ENCODE results near the gene SLC5A10.
A peak's percentile ranks its signal among the peaks of the same experiment; 100 is the strongest.
"Not testable (repeated sequence)": the region's sequence is repeated elsewhere in the genome, so short reads cannot be mapped to it uniquely, and the experiment has no call there.

Gene SLC5A10

DNA sequence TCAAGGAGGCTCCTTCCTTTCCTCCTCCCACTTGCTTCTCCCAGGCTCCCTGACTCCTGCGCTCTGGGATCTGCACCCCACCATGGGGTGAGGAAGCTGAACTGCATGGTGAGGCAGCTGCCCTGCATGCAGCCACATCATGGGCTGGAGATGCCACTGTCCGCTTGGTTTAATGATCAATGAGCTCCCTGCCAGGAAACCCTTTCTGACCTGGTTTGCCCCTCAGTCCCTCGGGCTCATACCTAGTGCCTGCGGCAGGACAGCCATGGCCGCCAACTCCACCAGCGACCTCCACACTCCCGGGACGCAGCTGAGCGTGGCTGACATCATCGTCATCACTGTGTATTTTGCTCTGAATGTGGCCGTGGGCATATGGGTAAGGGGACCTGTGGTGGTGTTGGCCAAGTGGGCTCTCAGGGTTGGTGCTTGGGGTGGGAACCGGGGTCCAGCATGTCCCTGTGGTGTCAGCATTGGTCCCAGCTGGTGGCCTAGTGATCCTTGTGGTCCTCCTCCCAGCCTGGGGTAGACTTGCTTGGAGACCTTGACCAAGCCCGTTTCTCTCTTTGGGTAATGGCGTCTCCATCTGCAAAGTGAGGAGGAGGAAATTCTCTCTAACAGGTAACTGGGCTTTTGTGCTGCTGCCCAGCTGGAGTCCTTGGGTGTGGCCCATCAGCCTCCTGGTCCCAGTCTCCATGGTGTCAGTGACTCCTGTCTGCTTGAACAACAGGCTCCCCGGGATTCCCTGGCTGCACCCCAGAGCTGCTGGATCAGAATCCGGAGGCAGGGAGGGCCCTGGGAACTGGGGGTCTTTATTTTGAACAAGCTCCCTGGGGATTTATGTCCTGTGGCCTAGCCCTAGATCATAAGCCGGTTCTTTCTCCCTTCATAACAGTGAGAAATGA is at the start of gene SLC5A10:
SLC5A10 (plus strand) TSS at position 225 of the 902 bp plus-strand sequence; CDS start at position 266, 41 bp downstream.
- no peak for DNase-seq

GRCh38 chr17:18904482-18904881 is 47.5 kb upstream of the SLC5A10 start:
- DNase-seq: no peak

- peak in 1 of 2 experiments; percentile 1 for DNase-seq
Measured at GRCh38 chr17:18905226-18905625, 46.7 kb upstream of the SLC5A10 start.

GRCh38 chr17:18910326-18910725 is 41.6 kb upstream of the SLC5A10 start:
- DNase-seq: no peak

DNA sequence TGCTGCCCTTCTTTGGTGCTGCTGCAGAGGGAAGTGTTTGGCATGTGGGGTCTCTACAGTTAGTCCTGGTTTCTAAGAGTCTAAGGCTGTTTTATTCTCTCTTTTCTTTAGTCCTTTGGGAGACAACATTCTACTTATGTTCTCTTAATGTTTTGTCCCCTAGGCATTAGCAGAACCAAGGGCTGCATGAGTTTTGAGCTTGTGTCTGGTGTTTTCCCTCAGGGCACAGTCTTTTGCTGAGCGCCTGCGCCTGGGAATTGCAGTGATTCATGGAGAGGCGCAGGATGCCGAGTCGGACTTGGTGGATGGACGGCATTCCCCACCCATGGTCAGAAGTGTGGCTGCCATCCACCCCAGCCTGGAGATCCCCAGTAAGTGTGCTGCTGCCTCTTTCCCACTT is 41.1 kb upstream of the SLC5A10 start:
- no peak for DNase-seq

- DNase-seq: no peak
Measured at GRCh38 chr17:18916816-18917500, 35.0 kb upstream of the SLC5A10 start.

DNA sequence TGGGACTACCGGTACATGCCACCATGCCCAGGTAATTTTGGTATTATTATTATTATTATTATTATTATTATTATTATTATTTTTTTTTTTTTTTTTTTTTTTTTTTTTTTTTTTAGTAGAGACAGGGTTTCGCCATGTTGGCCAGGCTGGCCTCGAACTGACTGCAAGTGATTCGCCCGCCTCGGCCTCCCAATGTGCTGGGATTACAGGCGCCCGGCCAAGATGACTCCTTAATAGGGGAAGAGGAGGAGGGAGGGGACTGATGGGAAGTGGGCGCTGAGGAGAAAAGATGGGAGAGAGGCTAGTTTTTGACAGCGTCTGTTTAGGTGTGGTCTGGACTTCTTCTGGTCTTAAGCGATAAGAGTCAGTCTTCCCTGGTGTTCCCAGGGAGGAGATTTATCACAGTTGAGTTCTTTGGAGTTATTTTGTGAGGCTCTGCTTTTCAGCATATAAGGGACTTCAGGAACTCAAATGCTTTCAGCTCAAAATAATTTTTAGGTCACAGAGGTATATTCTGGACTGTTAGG is 34.4 kb upstream of the SLC5A10 start:
- DNase-seq: no peak

GRCh38 chr17:18919963-18920362 is 32.0 kb upstream of the SLC5A10 start:
- DNase-seq: no peak

DNA sequence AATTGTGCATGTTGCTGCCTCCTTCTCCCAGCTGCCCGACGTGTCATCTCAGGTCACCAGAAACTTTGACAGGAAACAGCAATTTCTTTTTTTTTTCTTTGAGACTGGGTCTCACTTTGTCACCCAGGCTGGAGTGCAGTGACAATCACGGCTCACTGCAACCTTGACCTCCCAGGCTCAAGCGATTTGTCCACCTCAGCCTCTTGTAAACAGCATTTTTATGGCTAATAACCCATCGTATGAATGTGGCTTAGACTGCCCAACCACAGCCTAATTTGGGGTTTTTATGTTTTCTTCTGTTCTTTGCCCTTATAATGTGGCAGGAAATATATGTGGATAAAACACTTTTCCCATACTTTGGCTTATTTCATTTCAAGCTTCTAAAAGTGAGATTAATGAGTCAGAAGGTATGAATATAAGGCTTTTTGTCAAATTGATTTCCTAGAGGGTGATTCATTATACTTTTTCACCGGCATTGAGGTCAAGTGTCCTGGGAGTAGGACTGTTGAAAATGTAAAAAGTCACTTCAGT is 31.0 kb upstream of the SLC5A10 start:
- DNase-seq: no peak

GRCh38 chr17:18921485-18921884 is 30.5 kb upstream of the SLC5A10 start:
- DNase-seq: no peak

DNA sequence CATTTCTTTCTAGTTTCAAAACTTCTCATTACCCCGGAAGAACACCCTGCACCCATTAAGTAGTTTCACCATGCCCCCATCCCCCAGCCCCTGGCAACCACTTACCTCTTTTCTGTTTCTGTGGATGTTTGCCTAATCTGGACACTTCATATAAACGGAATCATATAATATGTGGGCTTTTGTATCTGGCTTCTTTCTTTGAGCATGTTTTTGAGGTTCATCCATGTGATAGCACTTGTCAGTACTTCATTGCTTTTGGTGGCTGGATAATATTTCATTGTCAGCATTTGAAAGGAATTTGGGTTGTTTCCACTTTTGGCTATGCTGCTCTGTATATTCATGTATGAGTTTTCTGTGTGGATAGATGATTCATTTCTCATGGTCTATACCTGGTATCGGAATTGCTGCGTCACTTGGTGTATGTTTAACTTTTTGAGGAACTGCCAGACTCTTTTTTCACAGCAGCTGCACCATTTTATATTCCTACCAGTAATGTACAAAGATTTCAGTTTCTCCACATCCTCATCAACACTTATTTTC is 30.0 kb upstream of the SLC5A10 start:
- DNase-seq: no peak

DNA sequence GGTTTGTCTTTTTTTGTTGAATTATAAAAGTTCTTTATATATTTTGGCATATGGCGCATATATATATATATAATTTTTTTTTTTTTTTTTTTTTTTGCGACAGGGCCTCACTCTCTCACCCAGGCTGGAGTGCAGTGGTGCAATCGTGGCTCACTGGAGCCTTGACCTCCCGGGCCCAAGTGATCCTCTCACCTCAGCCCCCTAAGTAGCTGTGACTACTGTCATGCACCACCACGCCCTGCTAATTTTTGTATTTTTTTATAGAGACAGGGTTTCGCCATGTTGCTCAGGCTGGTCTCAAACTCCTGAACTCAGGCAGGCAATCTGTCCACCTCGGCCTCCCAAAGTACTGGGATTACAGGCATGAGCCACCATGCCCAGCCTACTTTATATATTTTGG is 29.4 kb upstream of the SLC5A10 start:
- not testable (repeated sequence) for DNase-seq

DNA sequence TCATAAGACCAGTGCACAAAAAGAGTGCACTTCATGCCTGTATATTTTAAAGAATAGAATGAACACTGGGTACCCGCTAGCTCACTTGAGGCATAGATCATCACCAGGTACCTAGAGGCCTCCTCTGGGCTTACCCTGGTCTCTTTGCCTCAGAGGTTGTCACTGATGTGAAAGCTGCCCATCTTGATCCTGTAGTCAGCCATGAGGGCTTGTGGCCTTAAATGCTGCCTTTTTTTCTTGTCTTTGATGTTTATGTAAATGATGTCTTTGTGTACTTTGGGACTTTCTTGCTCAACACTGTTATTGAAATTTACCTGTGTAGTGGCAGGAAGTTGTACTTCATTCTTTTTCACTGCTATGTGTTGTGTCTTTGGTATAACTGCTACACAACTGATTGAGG is 26.8 kb upstream of the SLC5A10 start:
- no peak for DNase-seq

- DNase-seq: no peak
Measured at GRCh38 chr17:18928628-18929125, 23.3 kb upstream of the SLC5A10 start.

DNA sequence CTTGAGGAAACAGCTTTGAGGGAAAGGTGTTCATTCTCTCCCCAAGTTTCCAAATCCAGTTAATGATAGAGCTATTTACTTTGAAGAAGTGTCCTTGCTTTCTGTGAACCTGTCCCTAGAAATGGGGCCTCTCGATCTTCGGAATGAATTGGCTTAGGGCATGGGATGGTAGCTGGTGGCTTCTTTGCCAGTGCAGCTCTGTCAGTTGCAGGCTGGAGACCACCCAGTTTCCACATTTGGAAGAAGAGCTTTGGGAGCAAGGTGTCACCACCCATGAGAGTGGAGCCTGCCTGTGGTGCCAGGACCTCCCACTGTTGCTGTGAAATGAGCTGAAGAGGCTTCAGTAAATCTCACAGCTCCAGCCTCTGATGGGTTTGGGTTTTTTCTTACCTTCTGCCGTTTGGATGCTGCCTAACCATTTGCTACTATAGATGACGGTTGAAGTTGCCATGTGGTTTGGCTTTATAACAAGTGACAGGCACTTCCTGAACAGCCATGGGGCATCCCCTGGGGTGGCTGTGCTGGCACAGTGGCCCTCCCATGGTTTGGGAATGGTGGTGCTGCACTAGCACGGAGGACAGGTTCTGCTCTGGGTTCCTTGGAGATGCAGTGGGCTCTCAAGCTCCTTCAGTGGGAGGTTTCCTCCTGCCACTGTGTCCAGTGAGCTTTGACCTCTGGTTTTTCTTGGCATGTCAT is 19.5 kb upstream of the SLC5A10 start:
- DNase-seq: no peak

DNA sequence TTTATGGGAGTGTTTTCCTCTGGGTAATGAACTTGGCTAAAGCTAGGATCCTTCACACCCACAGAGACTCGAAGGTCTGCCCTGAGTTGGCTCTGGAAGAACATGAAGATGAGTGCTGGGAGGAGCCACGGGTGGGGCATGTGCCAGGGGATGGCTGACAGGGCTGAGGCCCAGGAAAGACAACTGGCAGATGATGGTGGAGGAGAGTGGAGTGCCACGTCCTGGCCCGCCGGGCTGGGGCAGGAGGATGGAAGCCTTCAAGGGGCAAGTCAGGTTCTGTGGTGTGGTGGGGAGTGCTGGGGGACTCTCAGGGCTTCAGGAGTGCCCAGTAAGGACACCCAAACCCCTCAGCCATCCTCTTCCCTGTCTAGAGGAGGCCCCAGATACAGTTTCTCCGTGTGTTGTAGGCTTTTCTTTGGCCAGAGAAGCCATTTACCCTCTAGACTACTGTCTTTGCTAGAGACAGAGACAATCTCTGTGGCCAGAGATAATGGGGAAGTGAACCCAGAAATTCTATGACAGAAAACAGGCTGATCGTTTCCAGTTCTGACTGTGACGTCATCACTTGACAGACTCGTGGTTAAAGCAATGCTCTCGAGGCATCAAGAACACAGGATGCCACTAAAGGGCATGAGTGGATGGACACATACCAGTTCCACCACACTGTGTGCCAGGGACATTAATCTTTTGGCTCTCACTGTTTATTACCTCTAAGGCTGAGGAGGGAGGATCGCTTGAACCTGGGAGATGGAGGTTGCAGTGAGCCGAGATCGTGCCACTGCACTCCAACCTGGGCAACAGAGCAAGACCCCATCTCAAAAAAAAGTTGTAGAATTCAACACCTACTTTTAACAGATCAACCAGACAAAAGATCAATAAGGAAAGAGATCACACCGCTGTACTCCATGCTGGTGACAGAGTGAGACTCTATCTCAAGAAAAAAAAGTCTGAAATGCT is 18.6 kb upstream of the SLC5A10 start:
- DNase-seq: peak in 1 of 2 experiments; percentile 21

GRCh38 chr17:18937981-18938691 is 13.8 kb upstream of the SLC5A10 start:
- no peak for DNase-seq

- no peak for DNase-seq
Measured at GRCh38 chr17:18938692-18939023, 13.3 kb upstream of the SLC5A10 start.

DNA sequence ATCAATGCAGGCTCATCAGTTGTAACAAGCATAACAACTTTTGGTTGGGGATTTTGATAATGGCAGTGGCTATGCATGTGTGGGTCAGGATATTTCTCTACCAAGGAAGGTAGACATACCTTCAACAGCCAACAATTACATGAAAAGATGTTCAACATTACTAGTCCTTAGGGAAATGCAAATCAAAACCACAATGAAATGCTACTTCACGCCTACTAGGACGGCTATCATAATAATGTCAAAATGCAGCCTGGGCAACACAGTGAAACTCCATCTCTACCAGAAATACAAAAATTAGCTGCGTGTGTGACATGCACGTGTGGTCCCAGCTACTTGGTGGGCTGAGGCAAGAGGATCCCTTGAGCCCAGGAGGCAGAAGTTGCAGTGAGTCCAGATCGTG is 7.3 kb upstream of the SLC5A10 start:
- DNase-seq: no peak

DNA sequence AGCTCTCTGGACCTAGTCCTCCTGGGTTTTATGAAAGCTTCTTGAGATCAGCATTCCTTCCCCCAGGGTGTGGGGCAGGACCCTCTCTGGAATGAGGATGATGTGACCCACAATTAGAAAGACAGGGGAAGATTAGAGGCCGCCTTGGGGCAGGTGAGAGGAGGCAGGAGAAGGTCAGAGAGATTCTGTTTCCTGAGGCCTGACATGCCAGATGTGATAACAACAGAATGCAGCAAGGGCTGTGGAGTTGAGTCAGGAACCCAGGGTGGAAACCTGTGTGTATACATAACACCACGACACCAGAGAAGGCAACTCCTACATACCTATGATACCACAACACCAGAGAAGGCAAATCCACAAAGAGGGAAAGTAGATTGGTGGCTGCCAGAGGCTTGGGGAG is 5.4 kb upstream of the SLC5A10 start:
- no peak for DNase-seq

GRCh38 chr17:18947866-18948265 is 4.1 kb upstream of the SLC5A10 start:
- no peak for DNase-seq

Data from NCI-H446 (cell line).